ENCODE data around the gene RPS6KA2. TPM values are rescaled to one million over a fixed set of nuclear protein-coding genes. Genes with fewer than 3 reads are reported as not detected.

RPS6KA2 gene
- total RNA-seq, 3 donors from 2014 or later (not counting 1 experiment from before 2014, with no cell fraction given) = 2.8 to 4.5 (median 2.9) TPM

DNA sequence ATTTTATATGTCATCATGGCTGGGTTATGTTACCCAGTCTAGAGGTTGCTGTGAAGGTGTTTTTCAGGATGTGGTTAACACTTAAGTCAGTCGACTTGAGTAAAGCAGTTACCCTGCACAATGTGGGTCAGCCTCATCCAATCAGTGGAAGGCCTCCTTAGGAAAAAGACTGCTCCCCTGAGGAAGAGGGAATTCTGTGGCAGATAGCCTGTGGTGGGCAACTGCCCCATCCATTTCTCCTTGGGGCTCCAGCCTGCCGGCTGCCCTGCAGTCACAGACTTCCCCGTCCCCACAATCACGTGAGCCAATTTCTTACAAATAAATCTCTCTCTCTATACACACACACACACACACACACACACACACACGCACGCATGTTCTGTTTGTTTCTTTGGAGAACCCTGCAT lies 209.8 kb downstream of the RPS6KA2 start:
- Mint-ChIP-seq H3K27ac (peak overlapping the region; percentile 79 to 83), H3K4me3 (peak overlapping the region; percentile 74), H3K9me3 (peaks cover 3 to 12% of the 10 kb centered on the region in 2 donors), H3K27me3 (ENCODE audit: low read depth in 2 of 2) (peaks cover 0 to 11% of the 10 kb centered on the region in 2 donors), H3K36me3 (no peaks in the 10 kb centered on the region), H3K4me1 (peaks cover 57 to 59% of the 10 kb centered on the region in 2 donors)
- no peak overlapping the region for H3K27ac ChIP-seq (ENCODE audit: low read length)
- DNase-seq (peak; percentile 44 to 90), ATAC-seq (peak; percentile 82 to 86 (median 83))
- intact Hi-C loops (cut with micrococcal nuclease) = loop anchor here (1.0 kb wide), 1 partner anchor 210 kb away; the partner anchor contains the start of gene RPS6KA2
- TF ChIP-seq, protein P1, sequence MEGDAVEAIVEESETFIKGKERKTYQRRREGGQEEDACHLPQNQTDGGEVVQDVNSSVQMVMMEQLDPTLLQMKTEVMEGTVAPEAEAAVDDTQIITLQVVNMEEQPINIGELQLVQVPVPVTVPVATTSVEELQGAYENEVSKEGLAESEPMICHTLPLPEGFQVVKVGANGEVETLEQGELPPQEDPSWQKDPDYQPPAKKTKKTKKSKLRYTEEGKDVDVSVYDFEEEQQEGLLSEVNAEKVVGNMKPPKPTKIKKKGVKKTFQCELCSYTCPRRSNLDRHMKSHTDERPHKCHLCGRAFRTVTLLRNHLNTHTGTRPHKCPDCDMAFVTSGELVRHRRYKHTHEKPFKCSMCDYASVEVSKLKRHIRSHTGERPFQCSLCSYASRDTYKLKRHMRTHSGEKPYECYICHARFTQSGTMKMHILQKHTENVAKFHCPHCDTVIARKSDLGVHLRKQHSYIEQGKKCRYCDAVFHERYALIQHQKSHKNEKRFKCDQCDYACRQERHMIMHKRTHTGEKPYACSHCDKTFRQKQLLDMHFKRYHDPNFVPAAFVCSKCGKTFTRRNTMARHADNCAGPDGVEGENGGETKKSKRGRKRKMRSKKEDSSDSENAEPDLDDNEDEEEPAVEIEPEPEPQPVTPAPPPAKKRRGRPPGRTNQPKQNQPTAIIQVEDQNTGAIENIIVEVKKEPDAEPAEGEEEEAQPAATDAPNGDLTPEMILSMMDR (IDR thresholded peaks at IDR 0.05) = no peak
- peaks cover 80% of the 10 kb centered on the region for H3K4me1 ChIP-seq (ENCODE audit: control insufficient read depth, insufficient read depth, low read length)
- H3K27me3 ChIP-seq (ENCODE audit: control insufficient read depth, insufficient read depth, low read length) = no peaks in the 10 kb centered on the region
- peaks cover 3% of the 10 kb centered on the region for H3K9me3 ChIP-seq (ENCODE audit: control insufficient read depth, insufficient read depth, low read length)
- no peak overlapping the region for H3K4me3 ChIP-seq (ENCODE audit: low read length)
- H3K36me3 ChIP-seq (ENCODE audit: control insufficient read depth, insufficient read depth, low read length) = no peaks in the 10 kb centered on the region
- WGBS (ENCODE audit: insufficient coverage) = 27% methylated on average over 5 of the region's 6 CpGs

- no peak overlapping the region for H3K4me3 ChIP-seq (ENCODE audit: low read length)
- Mint-ChIP-seq H3K4me3 (peak overlapping the region; percentile 74), H3K36me3 (no peaks in the 10 kb centered on the region), H3K27me3 (ENCODE audit: low read depth in 2 of 2) (peaks cover 0 to 13% of the 10 kb centered on the region in 2 donors), H3K9me3 (peaks cover 3 to 12% of the 10 kb centered on the region in 2 donors), H3K27ac (peak overlapping the region; percentile 79 to 83), H3K4me1 (peaks cover 70 to 73% of the 10 kb centered on the region in 2 donors)
- TF ChIP-seq, protein P1 (IDR thresholded peaks at IDR 0.05) = no peak
- 60% methylated on average over 5 of the region's 5 CpGs for WGBS (ENCODE audit: insufficient coverage)
- intact Hi-C loops (cut with micrococcal nuclease) = no loop called here
- DNase-seq (no peak), ATAC-seq (no peak)
- peaks cover 3% of the 10 kb centered on the region for H3K9me3 ChIP-seq (ENCODE audit: control insufficient read depth, insufficient read depth, low read length)
- peaks cover 90% of the 10 kb centered on the region for H3K4me1 ChIP-seq (ENCODE audit: control insufficient read depth, insufficient read depth, low read length)
- H3K36me3 ChIP-seq (ENCODE audit: control insufficient read depth, insufficient read depth, low read length) = no peaks in the 10 kb centered on the region
- peak overlapping the region; percentile 15 for H3K27ac ChIP-seq (ENCODE audit: low read length)
- no peaks in the 10 kb centered on the region for H3K27me3 ChIP-seq (ENCODE audit: control insufficient read depth, insufficient read depth, low read length)
These were observed 211.2 kb downstream of the RPS6KA2 start for GRCh38 chr6:166415833-166416347.

DNA sequence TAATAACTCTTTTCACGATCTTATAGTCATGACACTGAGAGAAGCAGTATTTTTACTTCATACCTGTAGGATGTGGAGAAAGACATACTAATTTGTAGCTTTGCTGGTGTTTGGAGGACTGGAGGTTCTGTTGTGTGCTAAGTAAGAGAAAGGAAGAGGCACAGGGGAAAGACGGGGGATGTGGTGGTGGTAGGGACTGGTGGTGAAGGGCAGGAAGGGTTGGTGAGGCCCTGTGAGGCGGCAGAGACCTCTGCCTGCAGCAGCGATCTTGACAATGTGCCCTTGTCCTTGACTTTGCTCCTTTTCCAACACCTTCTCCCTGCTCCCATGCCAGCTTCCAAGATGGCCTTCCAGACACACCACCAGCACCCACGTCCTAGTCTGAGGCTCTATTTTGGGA lies 211.7 kb downstream of the RPS6KA2 start:
- H3K27ac ChIP-seq (ENCODE audit: low read length) = peak overlapping the region; percentile 15
- H3K9me3 Mint-ChIP-seq = peaks cover 3 to 12% of the 10 kb centered on the region in 2 donors
- H3K4me1 Mint-ChIP-seq = peaks cover 68 to 77% of the 10 kb centered on the region in 2 donors
- H3K27ac Mint-ChIP-seq = peak overlapping the region; percentile 79 to 83
- no peak overlapping the region for H3K4me3 ChIP-seq (ENCODE audit: low read length)
- TF ChIP-seq, protein P1 (IDR thresholded peaks at IDR 0.05) = no peak
- 18% methylated on average over 5 of the region's 5 CpGs for WGBS (ENCODE audit: insufficient coverage)
- H3K9me3 ChIP-seq (ENCODE audit: control insufficient read depth, insufficient read depth, low read length) = peaks cover 3% of the 10 kb centered on the region
- no peaks in the 10 kb centered on the region for H3K27me3 ChIP-seq (ENCODE audit: control insufficient read depth, insufficient read depth, low read length)
- DNase-seq = peak in 1 of 2 donors; percentile 69
- H3K36me3 ChIP-seq (ENCODE audit: control insufficient read depth, insufficient read depth, low read length) = no peaks in the 10 kb centered on the region
- intact Hi-C loops (cut with micrococcal nuclease) = no loop called here
- ATAC-seq = peak in 1 of 3 donors; percentile 50
- H3K27me3 Mint-ChIP-seq (ENCODE audit: low read depth in 2 of 2) = peaks cover 4 to 12% of the 10 kb centered on the region in 2 donors
- peak overlapping the region; percentile 74 for H3K4me3 Mint-ChIP-seq
- H3K4me1 ChIP-seq (ENCODE audit: control insufficient read depth, insufficient read depth, low read length) = peaks cover 93% of the 10 kb centered on the region
- H3K36me3 Mint-ChIP-seq = no peaks in the 10 kb centered on the region

Data from natural killer cell (primary cell).